Sigmoid colon (tissue), 7 donors: ENCODE measurements around the gene RHBDL1. TPM values are rescaled to one million over a fixed set of nuclear protein-coding genes. Genes with fewer than 3 reads are reported as not detected.

Experiments used
- DNase-seq: peaks from one replicate; pipeline ENCODE4 v3.0.0-alpha.2; 2019
- H3K27ac ChIP-seq, 4 donors: fragments of 200-600 bp; sonication (generic); one replicate each; pipeline ENCODE4 v1.5.1; 2016 to 2019; ENCODE audit warnings: mild to moderate bottlenecking in 1 of 4
- H3K27me3 ChIP-seq, 3 donors: fragments of 200-600 bp; sonication (generic); one replicate each; pipeline ENCODE4 v1.5.1; 2019; ENCODE audit warnings: mild to moderate bottlenecking in 1 of 3
- H3K36me3 ChIP-seq, 4 donors: fragments of 200-600 bp; sonication (generic); one replicate each; pipeline ENCODE4 v1.5.1; 2016 to 2019
- H3K4me1 ChIP-seq, 4 donors: fragments of 200-600 bp; sonication (generic); one replicate each; pipeline ENCODE4 v1.5.1; 2017 to 2019
- H3K4me3 ChIP-seq, 4 donors: fragments of 200-600 bp; sonication (generic); one replicate each; pipeline ENCODE4 v1.5.1; 2017 to 2019; ENCODE audit warnings: mild to moderate bottlenecking in 2 of 4, moderate library complexity in 1 of 4
- H3K9me3 ChIP-seq, 4 donors: fragments of 200-600 bp in 3 of 4; sonication (generic) in 3 of 4; one replicate each; pipeline versions ENCODE4 v1.5.1 to v1.6.1; 2013 to 2019
- EP300 ChIP-seq, 4 donors: sonication (generic); formaldehyde crosslinking; IDR thresholded peaks; one replicate each; pipeline ENCODE4 v1.6.1; 2017; ENCODE audit warnings: antibody characterized with exemption in 4 of 4
- POLR2A ChIP-seq, 2 donors: fragments of 450-650 bp; IDR thresholded peaks; one replicate each; pipeline ENCODE4 v1.6.1; 2016; ENCODE audit warnings: antibody characterized with exemption in 2 of 2, mild to moderate bottlenecking in 2 of 2, moderate library complexity in 2 of 2
- POLR2AphosphoS5 ChIP-seq, 4 donors: sonication (generic); formaldehyde crosslinking; IDR thresholded peaks; one replicate each; pipeline ENCODE4 v1.6.1; 2017; ENCODE audit warnings: antibody characterized with exemption in 4 of 4
- WGBS, 2 donors: extraction: QIAGEN DNeasy Blood & Tissue Kit; methylation state at CpG; one replicate each; pipeline ENCODE4 v1.1.7; 2013; 5-methylcytosine and 5-hydroxymethylcytosine counted together
- intact Hi-C: fragments of 100-400 bp; cut with DNase I; formaldehyde crosslinking; loops from one replicate; pipeline ENCODE4 v1.15.1; 2023
- polyA plus RNA-seq, 3 donors: library from polyadenylated mRNA; stranded (reverse); fragments of 200-250 nt; gene quantifications; one replicate each; pipeline ENCODE4 v1.2.3, GENCODE V29; 2013
- total RNA-seq, 4 donors: library from RNA; depleted of rRNA; stranded (reverse); fragments of >200 nt; gene quantifications; one replicate each; pipeline ENCODE4 v1.1.0, GENCODE V29; 2016
- TF ChIP-seq, protein P1 (sequence below), 4 experiments: fragments of 450-650 bp in 3 of 4; fragments of 200-600 bp in 1 of 4; IDR thresholded peaks; one replicate each; pipeline ENCODE4 v1.5.1; 2016 to 2019; ENCODE audit warnings: antibody characterized with exemption in 4 of 4, mild to moderate bottlenecking in 3 of 4, moderate library complexity in 2 of 4
- donor health status: healthy with polysubstance abuse.
- donor health status: Bipolar disorder and iron deficiency.
- donor health status: healthy.

The RHBDL1 gene
- total and polyA plus RNA-seq, 7 donors: 0.46 to 6.1 (median 1.5) TPM; not detected in 2

DNA sequence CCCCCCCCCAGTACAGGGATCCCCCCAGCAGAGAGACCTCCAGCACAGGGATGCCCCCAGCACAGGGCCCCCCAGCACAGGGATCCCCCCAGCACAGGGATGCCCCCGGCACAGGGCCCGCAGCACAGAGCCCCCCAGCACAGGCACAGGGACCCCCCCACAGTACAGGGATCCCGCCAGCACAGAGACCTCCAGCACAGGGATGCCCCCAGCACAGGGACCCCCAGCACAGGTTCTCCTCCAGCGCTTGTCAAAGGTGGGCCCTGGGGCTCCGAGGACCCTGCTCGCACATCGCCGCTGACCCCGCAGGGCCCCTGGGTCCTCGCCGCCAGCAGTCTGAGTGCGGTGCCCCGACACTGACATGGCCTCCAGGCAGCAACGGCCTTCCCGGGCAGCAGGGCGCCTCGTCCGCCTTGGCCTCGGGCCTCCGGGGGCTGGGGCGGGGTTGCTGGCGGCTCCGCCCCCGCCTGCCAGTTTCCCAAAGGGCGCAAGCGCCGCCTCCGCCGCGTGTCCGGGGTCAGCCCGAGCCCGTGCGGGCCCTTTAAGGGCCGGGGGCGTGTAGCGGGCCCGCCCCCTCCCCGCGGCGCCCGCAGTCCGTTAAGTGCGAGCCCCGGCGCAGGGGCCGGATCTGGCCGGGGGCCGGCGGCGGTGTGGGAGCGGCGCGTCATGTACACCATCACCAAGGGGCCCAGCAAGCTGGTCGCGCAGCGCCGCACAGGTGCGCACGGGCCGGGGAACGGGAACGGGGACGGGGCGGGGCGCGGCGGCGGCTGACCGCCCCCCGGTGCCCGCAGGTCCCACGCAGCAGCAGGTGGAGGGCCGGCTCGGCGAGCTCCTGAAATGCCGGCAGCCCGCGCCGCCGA is 33.9 kb upstream of the RHBDL1 start, which contains the start of gene MCRIP2:
TSS of gene MCRIP2 (plus strand) at position 503 of the 863 bp plus-strand sequence. CDS start at position 667, 164 bp downstream.
- H3K27ac ChIP-seq: peak within 1 kb of the TSS; percentile 81 to 91 (median 90)
- no peaks in the 10 kb centered on the region for H3K36me3 ChIP-seq
- TF ChIP-seq, protein P1, sequence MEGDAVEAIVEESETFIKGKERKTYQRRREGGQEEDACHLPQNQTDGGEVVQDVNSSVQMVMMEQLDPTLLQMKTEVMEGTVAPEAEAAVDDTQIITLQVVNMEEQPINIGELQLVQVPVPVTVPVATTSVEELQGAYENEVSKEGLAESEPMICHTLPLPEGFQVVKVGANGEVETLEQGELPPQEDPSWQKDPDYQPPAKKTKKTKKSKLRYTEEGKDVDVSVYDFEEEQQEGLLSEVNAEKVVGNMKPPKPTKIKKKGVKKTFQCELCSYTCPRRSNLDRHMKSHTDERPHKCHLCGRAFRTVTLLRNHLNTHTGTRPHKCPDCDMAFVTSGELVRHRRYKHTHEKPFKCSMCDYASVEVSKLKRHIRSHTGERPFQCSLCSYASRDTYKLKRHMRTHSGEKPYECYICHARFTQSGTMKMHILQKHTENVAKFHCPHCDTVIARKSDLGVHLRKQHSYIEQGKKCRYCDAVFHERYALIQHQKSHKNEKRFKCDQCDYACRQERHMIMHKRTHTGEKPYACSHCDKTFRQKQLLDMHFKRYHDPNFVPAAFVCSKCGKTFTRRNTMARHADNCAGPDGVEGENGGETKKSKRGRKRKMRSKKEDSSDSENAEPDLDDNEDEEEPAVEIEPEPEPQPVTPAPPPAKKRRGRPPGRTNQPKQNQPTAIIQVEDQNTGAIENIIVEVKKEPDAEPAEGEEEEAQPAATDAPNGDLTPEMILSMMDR (IDR thresholded peaks at IDR 0.05): no peak
- TF ChIP-seq POLR2AphosphoS5 (IDR thresholded peaks at IDR 0.05): peak; percentile 23 to 93 (median 61)
- peak; percentile 41 to 65 for TF ChIP-seq POLR2A (IDR thresholded peaks at IDR 0.05)
- peak; percentile 91 for DNase-seq
- WGBS, 2 donors: 1 to 2% methylated on average over 81 of the region's 81 CpGs
- H3K27me3 ChIP-seq: no peaks in the 10 kb centered on the region
- H3K4me3 ChIP-seq: peak within 1 kb of the TSS; percentile 49 to 93 (median 84)
- no peaks in the 10 kb centered on the region for H3K9me3 ChIP-seq
- intact Hi-C loops: loop anchor here (1.0 kb wide), 1 partner anchor 19 kb away; no protein-coding TSS in a partner anchor
- peaks cover 0 to 38% (median 31%) of the 10 kb centered on the region in 4 donors for H3K4me1 ChIP-seq

DNA sequence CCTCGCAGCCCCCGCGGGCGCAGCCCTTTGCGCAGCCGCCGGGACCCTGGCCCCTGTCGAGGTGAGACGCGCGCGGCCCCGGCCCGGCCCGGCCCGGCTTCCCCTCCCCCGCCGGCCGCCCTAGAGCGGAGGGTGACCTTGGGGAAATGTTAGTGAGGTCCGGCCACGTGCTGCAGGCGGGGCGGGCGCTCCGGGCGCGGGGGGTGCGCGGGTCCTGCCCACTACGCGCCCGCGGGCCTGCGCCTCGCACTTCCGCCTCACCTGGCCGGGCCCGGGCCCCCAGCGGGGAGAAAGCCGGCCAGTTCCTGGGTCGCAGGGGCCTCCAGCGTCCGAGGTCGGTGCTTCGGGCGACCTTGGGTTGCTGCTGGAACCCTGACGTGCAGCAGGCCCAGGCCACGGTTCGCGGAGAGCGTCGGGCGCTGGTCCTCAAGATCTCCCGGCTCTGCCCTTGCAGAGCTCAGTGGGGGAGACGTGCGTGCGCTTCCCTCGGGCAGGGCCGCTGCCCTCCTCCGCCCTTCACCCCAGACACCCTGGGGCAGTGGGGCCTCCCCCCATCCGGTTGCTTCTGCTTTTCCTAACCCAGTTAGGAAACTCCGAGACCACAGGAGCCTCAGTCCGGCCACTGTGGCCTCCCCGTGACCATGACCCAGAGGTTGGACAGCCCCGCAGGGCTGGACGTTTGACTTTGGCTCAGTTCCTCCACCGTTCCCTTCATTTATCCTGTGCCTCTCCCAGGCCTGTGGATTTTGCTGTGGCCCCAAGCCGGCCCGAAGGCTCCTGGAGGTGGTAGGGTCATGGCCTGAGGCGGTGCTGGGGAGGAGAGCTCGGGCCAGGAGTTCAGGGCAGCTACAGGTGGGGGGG is 33.1 kb upstream of the RHBDL1 start:
- intact Hi-C loops: loop anchor here (1.0 kb wide), 1 partner anchor 18 kb away; no protein-coding TSS in a partner anchor
- Histone ChIP-seq H3K4me3 (peak overlapping the region; percentile 49 to 93 (median 84)), H3K27me3 (no peaks in the 10 kb centered on the region), H3K9me3 (no peaks in the 10 kb centered on the region), H3K36me3 (no peaks in the 10 kb centered on the region), H3K4me1 (peaks cover 0 to 43% (median 33%) of the 10 kb centered on the region in 4 donors), H3K27ac (peak overlapping the region; percentile 81 to 91 (median 90))
- 2 to 6% methylated on average over 72 of the region's 72 CpGs for WGBS, 2 donors
- peak; percentile 84 for DNase-seq
- TF ChIP-seq POLR2A (IDR thresholded peaks at IDR 0.05): no peak
- peak in 2 of 4 donors; percentile 7 to 33 for TF ChIP-seq POLR2AphosphoS5 (IDR thresholded peaks at IDR 0.05)
- TF ChIP-seq, protein P1 (IDR thresholded peaks at IDR 0.05): no peak

DNA sequence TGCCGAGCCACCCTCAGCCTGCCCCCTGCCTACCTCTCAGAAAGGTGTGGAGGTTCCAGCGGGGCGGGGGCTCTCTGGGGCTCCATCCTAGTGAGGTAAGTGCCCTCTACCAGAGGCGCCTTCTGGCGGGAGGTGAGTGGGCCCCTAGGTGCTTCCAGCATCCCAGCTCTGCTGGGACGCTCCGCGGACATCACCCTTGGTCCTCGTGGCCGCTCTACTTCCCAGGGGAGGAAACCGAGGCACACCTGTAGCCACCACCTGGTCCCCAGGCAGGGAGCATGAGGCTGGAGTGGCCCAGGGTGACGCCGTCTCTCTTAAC is 32.5 kb upstream of the RHBDL1 start:
- intact Hi-C loops: no loop called here
- DNase-seq: no peak
- no peak for TF ChIP-seq EP300 (IDR thresholded peaks at IDR 0.05)
- TF ChIP-seq POLR2A (IDR thresholded peaks at IDR 0.05): no peak
- TF ChIP-seq POLR2AphosphoS5 (IDR thresholded peaks at IDR 0.05): no peak
- TF ChIP-seq, protein P1 (IDR thresholded peaks at IDR 0.05): no peak
- no peaks in the 10 kb centered on the region for H3K36me3 ChIP-seq
- whole genome bisulfite sequencing, 2 donors: 42 to 85% methylated on average over 13 of the region's 13 CpGs
- peak overlapping the region; percentile 81 to 91 (median 90) for H3K27ac ChIP-seq
- H3K27me3 ChIP-seq: no peaks in the 10 kb centered on the region
- H3K4me1 ChIP-seq: peaks cover 0 to 43% (median 33%) of the 10 kb centered on the region in 4 donors
- H3K9me3 ChIP-seq: no peaks in the 10 kb centered on the region
- peak overlapping the region; percentile 49 to 93 (median 84) for H3K4me3 ChIP-seq

DNA sequence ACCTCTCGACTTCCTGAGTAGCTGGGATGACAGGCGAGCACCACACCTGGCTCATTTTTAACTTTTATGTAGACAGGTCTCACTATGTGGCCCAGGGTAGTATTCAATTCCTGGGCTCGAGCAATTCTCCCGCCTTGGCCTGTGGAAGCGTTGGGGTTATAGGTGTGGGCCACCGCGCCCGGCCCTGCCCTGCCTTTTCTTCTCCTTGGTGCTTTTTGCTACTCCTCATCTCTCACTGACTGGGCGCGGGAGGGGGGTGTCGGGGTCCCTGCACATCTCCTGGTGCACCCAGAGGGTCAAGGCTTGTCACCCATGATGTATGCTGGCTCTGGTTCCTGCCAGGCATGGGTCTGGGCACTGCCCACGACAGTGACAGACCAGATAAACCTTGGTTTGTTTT is 30.9 kb upstream of the RHBDL1 start:
- intact Hi-C loops: no loop called here
- no peaks in the 10 kb centered on the region for H3K9me3 ChIP-seq
- no peak for TF ChIP-seq EP300 (IDR thresholded peaks at IDR 0.05)
- TF ChIP-seq POLR2AphosphoS5 (IDR thresholded peaks at IDR 0.05): no peak
- TF ChIP-seq, protein P1 (IDR thresholded peaks at IDR 0.05): no peak
- TF ChIP-seq POLR2A (IDR thresholded peaks at IDR 0.05): no peak
- H3K4me1 ChIP-seq: peaks cover 0 to 49% (median 40%) of the 10 kb centered on the region in 4 donors
- H3K27ac ChIP-seq: no peak overlapping the region
- no peak for DNase-seq
- no peaks in the 10 kb centered on the region for H3K27me3 ChIP-seq
- H3K4me3 ChIP-seq: no peak overlapping the region
- 69 to 85% methylated on average over 12 of the region's 12 CpGs for WGBS, 2 donors
- H3K36me3 ChIP-seq: no peaks in the 10 kb centered on the region
